Endothelial cell of umbilical vein (primary cell): ENCODE measurements around the gene SRL. TPM values are rescaled to one million over a fixed set of nuclear protein-coding genes. Genes with fewer than 3 reads are reported as not detected.

ENCODE experiments used
- BruUV-seq: library from RNA; stranded (reverse); fragments of 400-500 nt; replicated peaks from 2 replicates; lab custom pipeline; 2021; lab: Mats Ljungman, UMichigan
- CTCF ChIA-PET: fragments of 300-600, 350-600 bp; sonication (Branson Sonifier 250); formaldehyde crosslinking; loops from one replicate; lab custom pipeline; 2021; ENCODE audit warnings: antibody characterized with exemption, inconsistent platforms; lab: Charles Lee
- POLR2A ChIA-PET: fragments of 300-600, 350-600 bp; sonication (Branson Sonifier 250); formaldehyde crosslinking; loops from one replicate; lab custom pipeline; 2021; ENCODE audit warnings: antibody characterized with exemption, inconsistent platforms; lab: Charles Lee
- DNase-seq: peaks from one replicate; pipeline ENCODE4 v3.0.0-alpha.2; 2011; ENCODE audit warnings: low read depth, low spot score
- FAIRE-seq: peaks from 2 replicates; lab custom pipeline; 2011; peaks lifted over from hg19 to GRCh38; lab: Jason Lieb, UNC
- H2AFZ ChIP-seq: 2 replicates; pipeline ENCODE4 v1.6.0; 2012; ENCODE audit warnings: low read depth, low read length, control low read depth, inconsistent platforms
- H3K27ac ChIP-seq: 2 replicates; pipeline ENCODE4 v1.5.1; 2011; ENCODE audit warnings: low read depth, mild to moderate bottlenecking, control low read depth, low read length, moderate library complexity; ENCODE audit not compliant: insufficient read depth
- H3K27me3 ChIP-seq, 2 experiments: 2 replicates each; pipeline versions ENCODE4 v1.6.0 to v1.6.1; 2011; ENCODE audit warnings: low read length in 2 of 2, mixed read lengths in 1 of 2; ENCODE audit not compliant: control insufficient read depth in 2 of 2, insufficient read depth in 2 of 2
- H3K36me3 ChIP-seq, 2 experiments: 2 replicates in 1 of 2; 3 replicates in 1 of 2; pipeline ENCODE4 v1.5.1; 2011; ENCODE audit warnings: low read length in 2 of 2, mild to moderate bottlenecking in 1 of 2, moderate library complexity in 1 of 2; ENCODE audit not compliant: control insufficient read depth in 2 of 2, insufficient read depth in 2 of 2; ENCODE audit errors: extremely low read depth in 1 of 2
- H3K4me1 ChIP-seq: 3 replicates; pipeline ENCODE4 v1.5.1; 2011; ENCODE audit warnings: mild to moderate bottlenecking, low read length; ENCODE audit not compliant: control insufficient read depth, insufficient read depth; ENCODE audit errors: extremely low read depth
- H3K4me2 ChIP-seq: 2 replicates; pipeline ENCODE4 v1.6.1; 2011; ENCODE audit warnings: low read length, control low read depth, mixed read lengths; ENCODE audit not compliant: insufficient read depth
- H3K4me3 ChIP-seq, 3 experiments: fragments of 200-600 bp in 1 of 3; sonication (generic), shearing (Covaris generic) in 1 of 3; replicated peaks in 1 of 3; 2 replicates each; pipeline ENCODE4 v1.5.1; 2011 to 2016; ENCODE audit warnings: control low read depth in 3 of 3, low read length in 3 of 3, mild to moderate bottlenecking in 2 of 3, inconsistent platforms in 1 of 3, low read depth in 1 of 3, moderate library complexity in 1 of 3; ENCODE audit not compliant: insufficient read depth in 1 of 3
- H3K79me2 ChIP-seq: 2 replicates; pipeline ENCODE4 v1.6.0; 2012; ENCODE audit warnings: low read length, inconsistent platforms; ENCODE audit not compliant: control insufficient read depth, insufficient read depth
- H3K9ac ChIP-seq: replicated peaks from 2 replicates; pipeline ENCODE3; 2011; ENCODE audit warnings: low read length, control low read depth; ENCODE audit not compliant: insufficient read depth; ENCODE audit errors: extremely low read depth
- H3K9me1 ChIP-seq: replicated peaks from 3 replicates; pipeline ENCODE4 v1.6.0; 2011; ENCODE audit warnings: mild to moderate bottlenecking, low read length; ENCODE audit not compliant: control insufficient read depth, insufficient read depth; ENCODE audit errors: extremely low read depth
- H3K9me3 ChIP-seq: replicated peaks from 2 replicates; pipeline ENCODE4 v1.5.1; 2012; ENCODE audit warnings: low read length, inconsistent platforms; ENCODE audit not compliant: control insufficient read depth, insufficient read depth
- H4K20me1 ChIP-seq: replicated peaks from 2 replicates; pipeline ENCODE3; 2011; ENCODE audit warnings: mild to moderate bottlenecking, low read length; ENCODE audit not compliant: control insufficient read depth, insufficient read depth; ENCODE audit errors: extremely low read depth
- CTCF ChIP-seq, 2 donors: IDR thresholded peaks; 1 replicate in 1 of 2; 2 replicates in 1 of 2; pipeline ENCODE4 v1.5.1; 2011; ENCODE audit warnings: low read length in 2 of 2, mild to moderate bottlenecking in 2 of 2, moderate library complexity in 2 of 2, control low read depth in 1 of 2, inconsistent platforms in 1 of 2, low read depth in 1 of 2; ENCODE audit not compliant: insufficient read depth in 1 of 2; ENCODE audit errors: extremely low read depth in 1 of 2
- EZH2 ChIP-seq: IDR thresholded peaks from 2 replicates; pipeline ENCODE4 v1.6.1; 2012; ENCODE audit warnings: borderline replicate concordance, low read depth, mild to moderate bottlenecking, moderate library complexity, low read length, inconsistent platforms; ENCODE audit not compliant: severe bottlenecking
- FOS ChIP-seq: IDR thresholded peaks from 2 replicates; pipeline ENCODE4 v1.6.1; 2011; ENCODE audit warnings: mild to moderate bottlenecking, low read length, moderate library complexity, borderline replicate concordance; ENCODE audit not compliant: insufficient read depth
- JUN ChIP-seq: IDR thresholded peaks from 2 replicates; pipeline ENCODE4 v1.6.1; 2011; ENCODE audit warnings: borderline replicate concordance, low read depth; ENCODE audit not compliant: insufficient read length, insufficient read depth
- MAX ChIP-seq: IDR thresholded peaks from 2 replicates; pipeline ENCODE4 v1.6.1; 2011; ENCODE audit not compliant: insufficient read depth, insufficient read length
- MYC ChIP-seq: IDR thresholded peaks from one replicate; pipeline ENCODE4 v1.6.1; 2011; ENCODE audit warnings: mild to moderate bottlenecking, low read depth, low read length
- POLR2A ChIP-seq: IDR thresholded peaks from 2 replicates; pipeline ENCODE4 v1.6.1; 2012; ENCODE audit warnings: low read depth, mild to moderate bottlenecking, control low read depth, low read length
- POLR2AphosphoS5 ChIP-seq: IDR thresholded peaks from 2 replicates; pipeline ENCODE4 v1.6.1; 2012; ENCODE audit warnings: low read depth, mild to moderate bottlenecking, control low read depth, low read length, moderate library complexity; ENCODE audit not compliant: insufficient read depth
- dilution Hi-C: fragments of 300-500 bp; cut with MboI; formaldehyde crosslinking; loops from one replicate; pipeline ENCODE4 v1.15.0; 2019; ENCODE audit warnings: low sequenced_read_pairs; ENCODE audit not compliant: extremely low pct_ligation_motif_present
- intact Hi-C: fragments of 100-400 bp; cut with micrococcal nuclease; formaldehyde crosslinking; loops from one replicate; pipeline ENCODE4 v1.10.0; 2022
- polyA plus RNA-seq, 4 experiments: library from polyadenylated mRNA; depleted of rRNA in 3 of 4; stranded (reverse) in 3 of 4; unstranded in 1 of 4; fragments of >200 nt; gene quantifications; 2 replicates each; pipeline versions ENCODE4 v1.2.1 to v1.2.3, GENCODE V29; 2011 to 2012; ENCODE audit warnings: missing spikeins in 1 of 4
- total RNA-seq: library from RNA; stranded (reverse); gene quantifications from 2 replicates; pipeline ENCODE4 v1.2.3, GENCODE V29; 2021

The SRL gene
- total and polyA plus RNA-seq, 2 donors (not counting 3 experiments of a cell fraction or from before 2014, with no cell fraction given), result 0.21 to 0.29 TPM

GRCh38 chr16:4184038-4184702 is 57.7 kb downstream of the SRL start:
- Histone ChIP-seq H3K79me2 (no peaks in the 10 kb centered on the region), H3K4me2 (peak overlapping the region; percentile 87), H3K9me3 (no peaks in the 10 kb centered on the region), H3K27ac (no peak overlapping the region), H3K4me3 (peak overlapping the region; percentile 30 to 63 (median 55)), H3K27me3 (no peaks in the 10 kb centered on the region), H4K20me1 (no peaks in the 10 kb centered on the region), H2AFZ (peak overlapping the region; percentile 98), H3K9ac (peak overlapping the region; percentile 57), H3K36me3 (no peaks in the 10 kb centered on the region), H3K9me1 (no peaks in the 10 kb centered on the region), H3K4me1 (peaks cover 4% of the 10 kb centered on the region)
- CTCF ChIA-PET, result interaction anchor here (0.7 to 1.1 kb wide), 7 partner anchors 9 to 218 kb away, joined by 3 to 6 read pairs (median 3); no protein-coding TSS in a partner anchor
- POLR2A ChIA-PET, result interaction anchor here (1.1 kb wide), 1 partner anchor 10 kb away, joined by 6 read pairs; no protein-coding TSS in a partner anchor
- dilution Hi-C loops, result no loop called here
- DNase-seq, result no peak
- TF ChIP-seq MAX, result no peak
- TF ChIP-seq FOS, result no peak
- no peak for TF ChIP-seq CTCF (IDR thresholded peaks at IDR 0.05; ENCODE audit: extremely low read depth in 1 of 2, insufficient read depth in 1 of 2, low read depth in 1 of 2, low read length in 2 of 2)
- no peak for TF ChIP-seq MYC
- TF ChIP-seq EZH2, result no peak
- TF ChIP-seq JUN, result no peak
- peak; percentile 60 for TF ChIP-seq POLR2AphosphoS5
- peak; percentile 89 for TF ChIP-seq POLR2A
- intact Hi-C loops, result loop anchor here (5.0 kb wide), 1 partner anchor 67 kb away; the partner anchor contains the start of gene ADCY9
- BruUV-seq, result no TSS peak
- no peak for FAIRE-seq
